OCI-LY3 (cell line): Measurements from ENCODE around the gene TRIM40.

Experiments
- H2AFZ ChIP-seq: fragments of 200-600, 300-600 bp; shearing (Covaris generic); 2 replicates; pipeline ENCODE4 v1.6.0; 2014; ENCODE audit warnings: antibody characterized with exemption, low read depth, low read length
- H3K27ac ChIP-seq: fragments of 200-600, 300-600 bp; sonication (generic); 2 replicates; pipeline ENCODE4 v1.5.1; 2014; ENCODE audit warnings: mild to moderate bottlenecking, low read length, moderate library complexity, mixed read lengths
- H3K27me3 ChIP-seq: fragments of 200-600, 300-600 bp; sonication (generic); 2 replicates; pipeline ENCODE4 v1.6.1; 2014; ENCODE audit warnings: low read depth, low read length, mixed read lengths
- H3K36me3 ChIP-seq: fragments of 200-600, 300-600 bp; sonication (generic); replicated peaks from 2 replicates; pipeline ENCODE3; 2014; ENCODE audit warnings: low read depth, low read length, mixed read lengths
- H3K4me1 ChIP-seq: fragments of 300-600, 200-600 bp; sonication (generic); 2 replicates; pipeline ENCODE4 v1.6.1; 2014; ENCODE audit warnings: low read length, mixed read lengths
- H3K4me2 ChIP-seq: fragments of 200-600, 300-600 bp; sonication (generic); 2 replicates; pipeline ENCODE4 v1.6.1; 2014; ENCODE audit warnings: low read length, mixed read lengths
- H3K4me3 ChIP-seq: fragments of 300-600, 200-600 bp; sonication (generic); 2 replicates; pipeline ENCODE4 v1.5.1; 2014; ENCODE audit warnings: antibody characterized with exemption, mild to moderate bottlenecking, low read length, moderate library complexity
- H3K79me2 ChIP-seq: fragments of 300-600, 200-600 bp; shearing (Covaris generic); 2 replicates; pipeline ENCODE4 v1.6.1; 2014; ENCODE audit warnings: mild to moderate bottlenecking, low read length, mixed read lengths
- H3K9ac ChIP-seq: fragments of 300-600, 200-600 bp; shearing (Covaris generic); 2 replicates; pipeline ENCODE4 v1.6.0; 2014; ENCODE audit warnings: mild to moderate bottlenecking, low read length, moderate library complexity
- H3K9me3 ChIP-seq: fragments of 200-600, 300-600 bp; shearing (Covaris generic); 2 replicates; pipeline ENCODE4 v1.6.1; 2014; ENCODE audit warnings: low read length, mixed read lengths; ENCODE audit not compliant: insufficient read depth
- H4K20me1 ChIP-seq: fragments of 200-600, 300-600 bp; sonication (generic); 2 replicates; pipeline ENCODE4 v1.6.1; 2016; ENCODE audit warnings: low read length, mixed read lengths; ENCODE audit not compliant: insufficient read depth
- EZH2phosphoT487 ChIP-seq: fragments of 200-600 bp; shearing (Covaris generic); IDR thresholded peaks from 2 replicates; pipeline ENCODE4 v1.6.1; 2018; ENCODE audit warnings: antibody characterized with exemption, mixed run types, low read depth
- TF ChIP-seq, protein P1 (sequence below): fragments of 200-600, 300-600 bp; sonication (generic); IDR thresholded peaks from 2 replicates; pipeline ENCODE4 v1.5.1; 2014; ENCODE audit warnings: antibody characterized with exemption, low read length, low read depth

TRIM40 gene

DNA sequence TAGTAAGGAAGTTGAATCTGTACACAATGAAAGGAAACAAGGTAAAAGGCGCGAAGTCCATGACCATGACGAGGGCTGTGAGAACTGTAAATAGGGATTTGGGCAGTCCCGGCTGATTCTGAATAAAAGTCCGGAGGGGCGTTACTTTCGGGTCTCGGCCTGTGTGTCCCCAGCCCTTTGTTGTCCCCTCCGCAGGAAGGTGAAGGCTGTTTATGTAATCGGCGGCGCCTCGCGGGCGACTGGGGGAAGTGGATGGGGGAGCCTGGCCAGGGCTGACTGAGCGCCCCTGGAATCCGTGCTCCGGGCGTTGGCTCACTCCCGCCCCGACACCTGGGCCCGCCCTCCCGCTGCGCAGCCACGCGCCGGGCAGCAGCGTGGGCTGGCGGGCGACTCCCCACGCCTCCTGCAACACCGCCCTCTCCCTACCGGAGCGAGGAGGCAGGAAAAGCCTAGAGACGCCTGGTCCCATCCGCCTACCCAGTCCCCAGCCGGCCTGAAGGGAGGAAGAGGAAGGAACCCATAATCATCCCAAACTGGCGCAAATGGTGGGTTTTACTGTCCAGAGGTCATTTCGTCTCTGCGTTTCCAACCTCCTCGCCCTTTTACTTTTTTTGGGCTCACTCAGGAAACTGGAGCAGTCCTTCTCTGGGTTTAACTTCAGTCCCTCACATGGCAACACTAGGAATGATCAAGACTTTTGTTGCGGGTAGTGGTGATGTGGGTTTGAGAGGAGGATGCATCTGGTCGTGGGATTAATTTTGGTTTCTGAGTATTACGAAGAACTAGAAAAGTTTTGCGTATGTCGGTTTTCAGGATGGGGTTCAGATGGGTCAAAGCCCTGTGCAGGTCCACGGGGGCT, 35.1 kb upstream of the TRIM40 start:
- H3K9ac ChIP-seq: 0 out of 2 replicates have a peak overlapping the region, but pooled peaks have one; percentile 42
- TF ChIP-seq, protein P1, sequence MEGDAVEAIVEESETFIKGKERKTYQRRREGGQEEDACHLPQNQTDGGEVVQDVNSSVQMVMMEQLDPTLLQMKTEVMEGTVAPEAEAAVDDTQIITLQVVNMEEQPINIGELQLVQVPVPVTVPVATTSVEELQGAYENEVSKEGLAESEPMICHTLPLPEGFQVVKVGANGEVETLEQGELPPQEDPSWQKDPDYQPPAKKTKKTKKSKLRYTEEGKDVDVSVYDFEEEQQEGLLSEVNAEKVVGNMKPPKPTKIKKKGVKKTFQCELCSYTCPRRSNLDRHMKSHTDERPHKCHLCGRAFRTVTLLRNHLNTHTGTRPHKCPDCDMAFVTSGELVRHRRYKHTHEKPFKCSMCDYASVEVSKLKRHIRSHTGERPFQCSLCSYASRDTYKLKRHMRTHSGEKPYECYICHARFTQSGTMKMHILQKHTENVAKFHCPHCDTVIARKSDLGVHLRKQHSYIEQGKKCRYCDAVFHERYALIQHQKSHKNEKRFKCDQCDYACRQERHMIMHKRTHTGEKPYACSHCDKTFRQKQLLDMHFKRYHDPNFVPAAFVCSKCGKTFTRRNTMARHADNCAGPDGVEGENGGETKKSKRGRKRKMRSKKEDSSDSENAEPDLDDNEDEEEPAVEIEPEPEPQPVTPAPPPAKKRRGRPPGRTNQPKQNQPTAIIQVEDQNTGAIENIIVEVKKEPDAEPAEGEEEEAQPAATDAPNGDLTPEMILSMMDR: no peak
- no peak for TF ChIP-seq EZH2phosphoT487
- no peak overlapping the region for H2AFZ ChIP-seq
- no peak overlapping the region for H3K27ac ChIP-seq
- peak overlapping the region; percentile 82 for H3K4me3 ChIP-seq
- H3K4me2 ChIP-seq: peak overlapping the region; percentile 98
- H3K79me2 ChIP-seq: no peaks in the 10 kb centered on the region
- H3K4me1 ChIP-seq: peaks cover 20% of the 10 kb centered on the region
- H3K27me3 ChIP-seq: peaks cover 22% of the 10 kb centered on the region
- H3K36me3 ChIP-seq: no peaks in the 10 kb centered on the region
- no peaks in the 10 kb centered on the region for H3K9me3 ChIP-seq
- H4K20me1 ChIP-seq: no peaks in the 10 kb centered on the region

DNA sequence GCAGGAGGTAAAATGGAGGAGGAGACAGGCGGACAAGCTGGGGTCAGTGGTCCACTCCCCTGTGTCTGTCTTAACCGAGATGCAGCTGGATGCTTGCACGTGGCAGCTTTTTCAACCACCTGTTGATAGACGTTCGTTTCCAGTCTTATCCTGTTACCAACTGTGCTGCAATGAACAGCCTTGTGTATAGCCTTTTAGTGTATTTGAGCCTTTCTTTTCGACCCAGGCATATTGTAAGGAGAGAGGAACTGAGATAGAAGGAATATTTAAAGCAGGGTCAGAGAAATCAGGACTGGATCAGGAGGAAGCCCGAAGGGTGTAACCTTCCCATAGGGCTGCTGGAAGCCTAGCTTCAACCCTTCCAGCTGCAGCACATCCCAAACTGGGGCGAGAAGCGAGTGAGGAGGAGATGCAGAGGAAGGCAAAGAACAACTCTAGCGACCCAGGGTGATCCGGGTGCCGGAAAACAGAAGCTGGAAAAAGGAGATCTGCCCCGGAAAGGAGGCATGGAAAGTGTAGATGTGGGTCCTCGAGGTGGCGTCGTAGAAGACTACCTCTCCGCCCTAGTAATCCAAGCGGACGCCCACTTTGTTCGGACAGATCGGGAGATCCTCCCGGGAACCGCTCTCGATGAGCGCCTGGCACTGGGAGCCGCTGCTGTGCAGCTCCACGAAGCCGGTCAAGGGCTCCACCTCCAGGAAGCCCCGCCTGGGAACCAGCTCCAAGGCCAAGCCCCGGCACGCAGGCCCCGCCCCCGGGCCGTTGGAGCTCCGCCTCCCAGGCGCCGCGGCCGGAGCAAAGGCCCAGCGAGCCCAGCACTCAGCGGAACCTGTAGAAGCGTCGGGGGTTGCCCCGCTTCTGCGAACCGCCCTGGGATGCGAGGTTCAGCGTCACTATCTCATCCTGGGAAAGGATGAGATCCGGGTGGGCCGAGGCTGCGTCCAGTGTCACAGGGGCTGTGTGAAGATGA, 34.2 kb upstream of the TRIM40 start:
- Histone ChIP-seq H3K9ac (peak overlapping the region; percentile 42), H3K27me3 (peaks cover 22% of the 10 kb centered on the region)

DNA sequence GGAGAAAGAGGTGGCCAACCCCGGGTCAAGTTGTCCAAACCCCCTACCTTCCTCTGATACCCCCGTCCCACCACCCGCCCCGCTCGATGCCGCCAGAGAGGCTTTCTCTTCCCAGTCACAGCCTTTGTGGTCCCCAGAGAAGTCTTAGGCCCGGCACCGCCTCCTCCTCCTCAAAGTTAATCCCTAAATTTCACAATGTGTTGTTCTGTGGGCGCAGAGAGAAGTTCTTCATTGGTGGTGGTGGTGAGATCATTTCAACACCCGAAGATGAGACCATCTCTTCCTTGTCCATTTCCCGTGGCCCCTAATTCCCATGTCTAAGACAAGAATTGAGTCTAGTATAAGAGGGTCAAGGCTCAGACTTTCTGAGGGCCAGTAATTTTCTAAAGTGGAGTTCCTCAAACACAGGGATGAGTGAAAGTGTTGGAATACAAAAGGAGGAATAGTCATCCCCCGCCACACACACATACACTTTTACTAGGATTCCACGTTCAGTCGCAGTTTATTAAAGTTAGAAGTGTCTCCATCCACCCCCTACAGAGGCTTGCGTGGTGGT, 33.4 kb upstream of the TRIM40 start:
- Histone ChIP-seq H3K27me3 (peaks cover 22% of the 10 kb centered on the region), H3K4me3 (peak overlapping the region; percentile 82), H3K79me2 (no peaks in the 10 kb centered on the region), H4K20me1 (no peaks in the 10 kb centered on the region), H2AFZ (peak overlapping the region; percentile 61), H3K9ac (peak overlapping the region; percentile 40; the same call in 1 of the 2 replicates), H3K27ac (no peak overlapping the region), H3K36me3 (no peaks in the 10 kb centered on the region), H3K9me3 (no peaks in the 10 kb centered on the region), H3K4me1 (peaks cover 20% of the 10 kb centered on the region), H3K4me2 (peak overlapping the region; percentile 98)
- no peak for TF ChIP-seq EZH2phosphoT487
- TF ChIP-seq, protein P1: no peak

More for the DNA sequence above, 34.2 kb upstream of the TRIM40 start:
- no peaks in the 10 kb centered on the region for H3K79me2 ChIP-seq
- no peak overlapping the region for H3K27ac ChIP-seq
- TF ChIP-seq EZH2phosphoT487: no peak
- TF ChIP-seq, protein P1: 0 out of 2 replicates have a peak, but pooled peaks have one; percentile 7
- no peaks in the 10 kb centered on the region for H3K9me3 ChIP-seq
- H3K36me3 ChIP-seq: no peaks in the 10 kb centered on the region
- peak overlapping the region; percentile 82 for H3K4me3 ChIP-seq
- peak overlapping the region; percentile 98 for H3K4me2 ChIP-seq
- H4K20me1 ChIP-seq: no peaks in the 10 kb centered on the region
- peaks cover 20% of the 10 kb centered on the region for H3K4me1 ChIP-seq
- H2AFZ ChIP-seq: peak overlapping the region; percentile 70; the same call in 1 of the 2 replicates
